ENCODE data around the gene PTCRA.
"Not testable (repeated sequence)": the region's sequence is repeated elsewhere in the genome, so short reads cannot be mapped to it uniquely, and the experiment has no call there.

The PTCRA gene

DNA sequence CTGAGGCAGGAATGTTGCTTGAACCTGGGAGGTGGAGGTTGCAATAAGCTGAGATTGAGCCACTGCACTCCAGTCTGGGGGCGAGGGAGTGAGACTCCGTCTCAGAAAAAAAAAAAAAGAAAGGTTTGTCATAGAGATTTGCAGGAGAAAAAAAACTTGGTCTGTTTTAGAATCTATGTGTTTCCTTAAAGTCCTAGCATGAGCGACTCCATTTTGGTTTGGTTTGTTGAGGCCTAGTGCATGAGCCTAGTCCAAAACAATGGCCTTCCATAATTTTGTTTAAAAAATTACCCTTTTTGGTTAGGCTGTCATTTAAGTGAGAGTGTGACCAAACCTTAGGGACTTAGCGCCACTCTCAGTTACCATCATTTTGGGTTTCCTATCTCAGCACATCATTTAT is 36.5 kb downstream of the PTCRA start:
- TF ChIP-seq RARB (CRISPR knock-in tag; IDR thresholded peaks at IDR 0.05) (no peak), TOX (CRISPR knock-in tag; IDR thresholded peaks at IDR 0.05; ENCODE audit: borderline replicate concordance) (no peak), SNAI2 (CRISPR knock-in tag; IDR thresholded peaks at IDR 0.05) (no peak), CSDC2 (CRISPR knock-in tag; IDR thresholded peaks at IDR 0.05) (no peak), ZNF70 (CRISPR knock-in tag; IDR thresholded peaks at IDR 0.05) (no peak), ZNF565 (CRISPR knock-in tag; conservative IDR thresholded peaks at IDR 0.05; ENCODE audit: low read depth) (no peak)
- TF ChIP-seq, protein P1, sequence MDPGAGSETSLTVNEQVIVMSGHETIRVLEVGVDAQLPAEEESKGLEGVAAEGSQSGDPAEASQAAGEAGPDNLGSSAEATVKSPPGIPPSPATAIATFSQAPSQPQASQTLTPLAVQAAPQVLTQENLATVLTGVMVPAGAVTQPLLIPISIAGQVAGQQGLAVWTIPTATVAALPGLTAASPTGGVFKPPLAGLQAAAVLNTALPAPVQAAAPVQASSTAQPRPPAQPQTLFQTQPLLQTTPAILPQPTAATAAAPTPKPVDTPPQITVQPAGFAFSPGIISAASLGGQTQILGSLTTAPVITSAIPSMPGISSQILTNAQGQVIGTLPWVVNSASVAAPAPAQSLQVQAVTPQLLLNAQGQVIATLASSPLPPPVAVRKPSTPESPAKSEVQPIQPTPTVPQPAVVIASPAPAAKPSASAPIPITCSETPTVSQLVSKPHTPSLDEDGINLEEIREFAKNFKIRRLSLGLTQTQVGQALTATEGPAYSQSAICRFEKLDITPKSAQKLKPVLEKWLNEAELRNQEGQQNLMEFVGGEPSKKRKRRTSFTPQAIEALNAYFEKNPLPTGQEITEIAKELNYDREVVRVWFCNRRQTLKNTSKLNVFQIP (CRISPR knock-in tag; IDR thresholded peaks at IDR 0.05; ENCODE audit: borderline replicate concordance, low read depth) = no peak
- TF ChIP-seq, protein P2, sequence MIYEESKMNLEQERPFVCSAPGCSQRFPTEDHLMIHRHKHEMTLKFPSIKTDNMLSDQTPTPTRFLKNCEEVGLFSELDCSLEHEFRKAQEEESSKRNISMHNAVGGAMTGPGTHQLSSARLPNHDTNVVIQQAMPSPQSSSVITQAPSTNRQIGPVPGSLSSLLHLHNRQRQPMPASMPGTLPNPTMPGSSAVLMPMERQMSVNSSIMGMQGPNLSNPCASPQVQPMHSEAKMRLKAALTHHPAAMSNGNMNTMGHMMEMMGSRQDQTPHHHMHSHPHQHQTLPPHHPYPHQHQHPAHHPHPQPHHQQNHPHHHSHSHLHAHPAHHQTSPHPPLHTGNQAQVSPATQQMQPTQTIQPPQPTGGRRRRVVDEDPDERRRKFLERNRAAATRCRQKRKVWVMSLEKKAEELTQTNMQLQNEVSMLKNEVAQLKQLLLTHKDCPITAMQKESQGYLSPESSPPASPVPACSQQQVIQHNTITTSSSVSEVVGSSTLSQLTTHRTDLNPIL (CRISPR knock-in tag; IDR thresholded peaks at IDR 0.05; ENCODE audit: low read depth) = no peak
- TF ChIP-seq, protein P3, sequence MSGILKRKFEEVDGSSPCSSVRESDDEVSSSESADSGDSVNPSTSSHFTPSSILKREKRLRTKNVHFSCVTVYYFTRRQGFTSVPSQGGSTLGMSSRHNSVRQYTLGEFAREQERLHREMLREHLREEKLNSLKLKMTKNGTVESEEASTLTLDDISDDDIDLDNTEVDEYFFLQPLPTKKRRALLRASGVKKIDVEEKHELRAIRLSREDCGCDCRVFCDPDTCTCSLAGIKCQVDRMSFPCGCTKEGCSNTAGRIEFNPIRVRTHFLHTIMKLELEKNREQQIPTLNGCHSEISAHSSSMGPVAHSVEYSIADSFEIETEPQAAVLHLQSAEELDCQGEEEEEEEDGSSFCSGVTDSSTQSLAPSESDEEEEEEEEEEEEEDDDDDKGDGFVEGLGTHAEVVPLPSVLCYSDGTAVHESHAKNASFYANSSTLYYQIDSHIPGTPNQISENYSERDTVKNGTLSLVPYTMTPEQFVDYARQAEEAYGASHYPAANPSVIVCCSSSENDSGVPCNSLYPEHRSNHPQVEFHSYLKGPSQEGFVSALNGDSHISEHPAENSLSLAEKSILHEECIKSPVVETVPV (CRISPR knock-in tag; IDR thresholded peaks at IDR 0.05) = no peak
- TF ChIP-seq, protein P4, sequence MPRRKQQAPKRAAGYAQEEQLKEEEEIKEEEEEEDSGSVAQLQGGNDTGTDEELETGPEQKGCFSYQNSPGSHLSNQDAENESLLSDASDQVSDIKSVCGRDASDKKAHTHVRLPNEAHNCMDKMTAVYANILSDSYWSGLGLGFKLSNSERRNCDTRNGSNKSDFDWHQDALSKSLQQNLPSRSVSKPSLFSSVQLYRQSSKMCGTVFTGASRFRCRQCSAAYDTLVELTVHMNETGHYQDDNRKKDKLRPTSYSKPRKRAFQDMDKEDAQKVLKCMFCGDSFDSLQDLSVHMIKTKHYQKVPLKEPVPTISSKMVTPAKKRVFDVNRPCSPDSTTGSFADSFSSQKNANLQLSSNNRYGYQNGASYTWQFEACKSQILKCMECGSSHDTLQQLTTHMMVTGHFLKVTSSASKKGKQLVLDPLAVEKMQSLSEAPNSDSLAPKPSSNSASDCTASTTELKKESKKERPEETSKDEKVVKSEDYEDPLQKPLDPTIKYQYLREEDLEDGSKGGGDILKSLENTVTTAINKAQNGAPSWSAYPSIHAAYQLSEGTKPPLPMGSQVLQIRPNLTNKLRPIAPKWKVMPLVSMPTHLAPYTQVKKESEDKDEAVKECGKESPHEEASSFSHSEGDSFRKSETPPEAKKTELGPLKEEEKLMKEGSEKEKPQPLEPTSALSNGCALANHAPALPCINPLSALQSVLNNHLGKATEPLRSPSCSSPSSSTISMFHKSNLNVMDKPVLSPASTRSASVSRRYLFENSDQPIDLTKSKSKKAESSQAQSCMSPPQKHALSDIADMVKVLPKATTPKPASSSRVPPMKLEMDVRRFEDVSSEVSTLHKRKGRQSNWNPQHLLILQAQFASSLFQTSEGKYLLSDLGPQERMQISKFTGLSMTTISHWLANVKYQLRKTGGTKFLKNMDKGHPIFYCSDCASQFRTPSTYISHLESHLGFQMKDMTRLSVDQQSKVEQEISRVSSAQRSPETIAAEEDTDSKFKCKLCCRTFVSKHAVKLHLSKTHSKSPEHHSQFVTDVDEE (CRISPR knock-in tag; IDR thresholded peaks at IDR 0.05) = no peak
- no peak for ATAC-seq

DNA sequence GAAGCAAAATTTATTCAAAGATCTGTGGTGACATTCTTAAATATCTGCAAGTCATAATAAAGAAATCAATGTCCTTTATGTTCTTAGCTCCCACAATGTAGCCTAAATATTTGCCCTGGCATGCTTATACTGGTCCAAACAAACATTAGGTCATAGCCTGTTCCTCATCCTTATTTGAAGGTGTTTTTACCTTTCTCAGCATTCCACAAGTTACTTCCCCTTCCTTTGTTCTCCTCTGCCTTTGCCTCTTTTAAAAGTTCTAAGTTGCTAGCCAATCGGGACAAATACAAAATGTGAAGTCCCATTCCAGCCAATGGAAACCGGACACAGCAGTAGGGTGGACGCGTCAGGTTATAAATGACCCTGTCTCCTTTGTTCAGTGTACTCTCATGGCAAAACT is 38.6 kb downstream of the PTCRA start:
- ATAC-seq = not testable (repeated sequence)

DNA sequence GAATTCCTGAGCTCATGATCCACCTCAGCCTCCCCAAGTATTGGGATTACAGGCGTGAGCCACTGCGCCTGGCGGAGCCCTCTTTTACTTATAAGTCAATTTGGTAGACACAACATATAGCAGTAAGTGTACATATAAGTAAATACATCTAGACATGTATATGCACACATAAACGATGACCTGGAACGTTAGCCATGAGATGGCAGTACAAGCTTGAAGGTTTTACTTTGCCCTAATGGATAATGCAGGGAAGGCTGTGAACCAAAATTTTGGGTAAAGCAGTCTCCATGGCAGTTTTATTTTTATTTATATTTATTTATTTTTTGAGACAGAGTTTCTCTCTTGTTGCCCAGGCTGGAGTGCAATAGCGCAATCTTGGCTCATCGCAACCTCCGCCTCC is 42.3 kb downstream of the PTCRA start:
- ATAC-seq = no peak
- no peak for TF ChIP-seq SNAI2 (CRISPR knock-in tag; IDR thresholded peaks at IDR 0.05)

DNA sequence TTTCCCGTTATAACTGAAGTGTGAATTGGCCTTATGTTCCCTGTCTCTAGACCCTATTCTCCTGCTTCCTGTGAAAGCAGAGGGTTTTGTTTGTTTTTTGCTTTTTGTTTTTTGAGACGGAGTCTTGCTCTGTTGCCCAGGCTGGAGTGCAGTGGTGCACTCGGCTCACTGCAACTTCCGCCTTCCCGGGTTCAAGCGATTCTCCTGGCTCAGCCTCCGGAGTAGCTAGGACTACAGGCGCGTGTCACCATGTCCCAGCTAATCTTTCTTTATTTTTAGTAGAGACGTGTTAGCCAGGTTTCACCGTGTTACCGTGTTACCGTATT is 44.0 kb downstream of the PTCRA start:
- ATAC-seq = no peak
- TF ChIP-seq ESRRG (CRISPR knock-in tag; IDR thresholded peaks at IDR 0.05) (no peak), BACH2 (CRISPR knock-in tag; IDR thresholded peaks at IDR 0.05; ENCODE audit: borderline replicate concordance) (no peak), TCF4 (CRISPR knock-in tag; IDR thresholded peaks at IDR 0.05; ENCODE audit: borderline replicate concordance) (no peak), ISL1 (CRISPR knock-in tag; IDR thresholded peaks at IDR 0.05) (no peak), TOX (CRISPR knock-in tag; IDR thresholded peaks at IDR 0.05; ENCODE audit: borderline replicate concordance) (no peak), ZFP3 (CRISPR knock-in tag; IDR thresholded peaks at IDR 0.05) (no peak), GLIS3 (CRISPR knock-in tag; IDR thresholded peaks at IDR 0.05) (no peak), PPARA (CRISPR knock-in tag; IDR thresholded peaks at IDR 0.05; ENCODE audit: borderline replicate concordance) (no peak), ZNF565 (CRISPR knock-in tag; conservative IDR thresholded peaks at IDR 0.05; ENCODE audit: low read depth) (no peak), ZNF8 (CRISPR knock-in tag; IDR thresholded peaks at IDR 0.05) (no peak)
- TF ChIP-seq, protein P4 (CRISPR knock-in tag; IDR thresholded peaks at IDR 0.05) = no peak
